Adrenal gland (tissue), 12 donors: ENCODE data around the gene CACNA1H. TPM values are rescaled to one million over a fixed set of nuclear protein-coding genes. Genes with fewer than 3 reads are reported as not detected.

Experiments
- DNase-seq, 7 donors: peaks; one replicate each; pipeline ENCODE4 v3.0.0-alpha.2; 2019 to 2020
- H3K27ac ChIP-seq, 5 donors: fragments of 200-600 bp; sonication (generic) in 4 of 5; 1 replicate in 3 of 5; 2 replicates in 2 of 5; pipeline versions ENCODE4 v1.5.1 to v1.8.0; 2016 to 2020; ENCODE audit warnings: mild to moderate bottlenecking in 1 of 5
- H3K27me3 ChIP-seq: fragments of 200-600 bp; 2 replicates; pipeline ENCODE4 v1.8.0; 2021
- H3K36me3 ChIP-seq, 2 donors: fragments of 200-600 bp; replicated peaks in 1 of 2; 1 replicate in 1 of 2; 2 replicates in 1 of 2; pipeline versions ENCODE4 v1.5.1 to v1.8.0; 2018 to 2022
- H3K4me1 ChIP-seq, 2 donors: fragments of 200-600 bp; replicated peaks in 1 of 2; 1 replicate in 1 of 2; 2 replicates in 1 of 2; pipeline versions ENCODE4 v1.5.1 to v1.8.0; 2018 to 2021
- H3K4me3 ChIP-seq, 4 donors: fragments of 200-600 bp; sonication (generic) in 3 of 4; one replicate each; pipeline ENCODE4 v1.5.1; 2016 to 2018
- H3K9me3 ChIP-seq, 3 donors: fragments of 200-600 bp; sonication (generic) in 1 of 3; replicated peaks in 1 of 3; 1 replicate in 2 of 3; 2 replicates in 1 of 3; pipeline versions ENCODE4 v1.5.1 to v1.8.0; 2016 to 2021
- CTCF ChIP-seq, 6 experiments: fragments of 450-650 bp in 4 of 6; fragments of 200-600 bp in 2 of 6; sonication (generic) in 1 of 6; IDR thresholded peaks; 1 replicate in 5 of 6; 2 replicates in 1 of 6; pipeline versions ENCODE4 v1.5.1 to v1.8.0; 2016 to 2021; ENCODE audit warnings: antibody characterized with exemption in 6 of 6, mild to moderate bottlenecking in 2 of 6, moderate library complexity in 1 of 6
- POLR2A ChIP-seq, 2 donors: fragments of 450-650 bp; IDR thresholded peaks; one replicate each; pipeline ENCODE4 v1.6.1; 2017; ENCODE audit warnings: antibody characterized with exemption in 2 of 2, mild to moderate bottlenecking in 2 of 2, moderate library complexity in 1 of 2
- WGBS, 4 donors: extraction: QIAGEN DNeasy Blood & Tissue Kit in 2 of 4; methylation state at CpG; one replicate each; pipeline versions ENCODE4 v1.1.5 to v1.1.7; 2013 to 2017; 5-methylcytosine and 5-hydroxymethylcytosine counted together
- intact Hi-C, 2 donors: fragments of 100-400 bp; cut with DNase I; formaldehyde crosslinking; loops; one replicate each; pipeline versions ENCODE4 v1.14.1 to v1.15.0; 2022 to 2023
- polyA plus RNA-seq, 3 donors: library from polyadenylated mRNA; stranded (reverse); fragments of 200-250 nt in 2 of 3; fragments of 350-450 nt in 1 of 3; fragmentation: Illumina TruSeq in 1 of 3; extraction: RNeasy Lipid Tissue Mini Kit (QIAGEN cat#74804) in 1 of 3; gene quantifications; one replicate each; pipeline ENCODE4 v1.2.3, GENCODE V29; 2013 to 2014
- total RNA-seq, 9 donors: library from RNA; depleted of rRNA in 4 of 9; stranded (reverse); fragments of >200 nt in 4 of 9; fragments of 120-200 nt in 1 of 9; fragmentation: NEBNext Ultra II Directional in 1 of 9; extraction: Animal tissue kit (Norgen Biotek cat#: 25700) in 1 of 9; gene quantifications; one replicate each; pipeline versions ENCODE4 v1.1.0 to v1.2.4, GENCODE V29; 2013 to 2023
- donor health status: healthy with polysubstance abuse.
- donor health status: Bipolar disorder and iron deficiency.
- donor health status: DM: yes; HTN: yes; CAD: no.
- donor health status: DM: no; HTN: no; CAD: no.
- donor health status: DM: no; HTN: no; CAD: no.
- donor health status: DM: yes; HTN: yes; CAD: no.

Gene CACNA1H
- total and polyA plus RNA-seq, 12 donors, result 14.0 to 121 (median 34.9) TPM

GRCh38 chr16:1155353-1156054 lies 2.6 kb downstream of the CACNA1H start:
- 63 to 79% (median 76%) methylated on average over 10 to 20 of the region's 20 CpGs for WGBS, 4 donors
- Histone ChIP-seq H3K27me3 (no peaks in the 10 kb centered on the region), H3K4me3 (no peak overlapping the region), H3K36me3 (no peaks in the 10 kb centered on the region), H3K27ac (peak overlapping the region in 4 of 5 donors; percentile 25 to 89 (median 72)), H3K4me1 (peaks cover 33 to 39% of the 10 kb centered on the region in 2 donors), H3K9me3 (no peaks in the 10 kb centered on the region)
- DNase-seq, result peak in 2 of 7 donors; percentile 32 to 52
- intact Hi-C loops, result no loop called here
- TF ChIP-seq CTCF (IDR thresholded peaks at IDR 0.05), result no peak
- no peak for TF ChIP-seq POLR2A (IDR thresholded peaks at IDR 0.05)

GRCh38 chr16:1156055-1156982 lies 3.4 kb downstream of the CACNA1H start:
- no peaks in the 10 kb centered on the region for H3K27me3 ChIP-seq
- intact Hi-C loops, result no loop called here
- peaks cover 42 to 47% of the 10 kb centered on the region in 2 donors for H3K4me1 ChIP-seq
- H3K9me3 ChIP-seq, result no peaks in the 10 kb centered on the region
- H3K36me3 ChIP-seq, result no peaks in the 10 kb centered on the region
- DNase-seq, result peak in 1 of 7 donors; percentile 34
- WGBS, 4 donors, result 77 to 94% (median 82%) methylated on average over 19 to 35 of the region's 35 CpGs
- no peak overlapping the region for H3K4me3 ChIP-seq
- peak overlapping the region in 2 of 5 donors; percentile 89 to 91 for H3K27ac ChIP-seq
- TF ChIP-seq CTCF (IDR thresholded peaks at IDR 0.05) (no peak), POLR2A (IDR thresholded peaks at IDR 0.05) (no peak)

GRCh38 chr16:1156983-1157638 lies 4.2 kb downstream of the CACNA1H start:
- H3K27me3 ChIP-seq, result no peaks in the 10 kb centered on the region
- peak overlapping the region in 1 of 5 donors; percentile 91 for H3K27ac ChIP-seq
- H3K4me1 ChIP-seq, result peaks cover 42 to 49% of the 10 kb centered on the region in 2 donors
- no peaks in the 10 kb centered on the region for H3K36me3 ChIP-seq
- no peak overlapping the region for H3K4me3 ChIP-seq
- TF ChIP-seq POLR2A (IDR thresholded peaks at IDR 0.05) (no peak), CTCF (IDR thresholded peaks at IDR 0.05) (no peak)
- WGBS, 4 donors, result 72 to 87% (median 74%) methylated on average over 39 to 46 of the region's 46 CpGs
- intact Hi-C loops, result no loop called here
- H3K9me3 ChIP-seq, result no peaks in the 10 kb centered on the region
- peak in 1 of 7 donors; percentile 28 for DNase-seq
